ENCODE measurements around the gene HPRT1.

Gene HPRT1

GRCh38 chrX:134431894-134432293 lies 28.1 kb upstream of the HPRT1 start:
- H3K4me2 ChIP-seq (ENCODE audit: low read depth, low read length, poor library complexity, severe bottlenecking): no peak overlapping the region

GRCh38 chrX:134435894-134436293 lies 24.1 kb upstream of the HPRT1 start:
- H3K36me3 ChIP-seq (ENCODE audit: insufficient read depth, low read length): no peaks in the 10 kb centered on the region; the same call in 1 of the 2 replicates
- no peaks in the 10 kb centered on the region for H3F3A ChIP-seq (ENCODE audit: low read depth)
- H2AFZ ChIP-seq (ENCODE audit: low read length): no peak overlapping the region
- H3K79me2 ChIP-seq (ENCODE audit: insufficient read depth, low read length): no peaks in the 10 kb centered on the region
- H4K20me1 ChIP-seq (ENCODE audit: insufficient read depth, low read length, poor library complexity, severe bottlenecking): no peaks in the 10 kb centered on the region
- H3K9me3 ChIP-seq (ENCODE audit: insufficient read depth, low read depth, low read length): no peaks in the 10 kb centered on the region
- H3K4me2 ChIP-seq (ENCODE audit: low read depth, low read length, poor library complexity, severe bottlenecking): no peak overlapping the region
- H3K9me2 ChIP-seq (replicated peaks; ENCODE audit: low read depth, low read length): no peaks in the 10 kb centered on the region
- TF ChIP-seq EZH2phosphoT487 (IDR thresholded peaks at IDR 0.05; ENCODE audit: borderline replicate concordance) (no peak), CTCF (conservative IDR thresholded peaks at IDR 0.05; ENCODE audit: low read length) (no peak)
- H3K4me1 ChIP-seq (ENCODE audit: insufficient read depth, low read length, poor library complexity, severe bottlenecking): no peaks in the 10 kb centered on the region
- H3K9ac ChIP-seq (ENCODE audit: low read depth, low read length, poor library complexity, severe bottlenecking): no peak overlapping the region
- no peak overlapping the region for H3K4me3 ChIP-seq (ENCODE audit: low read length, poor library complexity, severe bottlenecking)
- H3K27me3 ChIP-seq (ENCODE audit: insufficient read depth, low read length, poor library complexity, severe bottlenecking): no peaks in the 10 kb centered on the region

More at GRCh38 chrX:134431894-134432293, 28.1 kb upstream of the HPRT1 start:
- no peaks in the 10 kb centered on the region for H3K27me3 ChIP-seq (ENCODE audit: insufficient read depth, low read length, poor library complexity, severe bottlenecking)
- H3K36me3 ChIP-seq (ENCODE audit: insufficient read depth, low read length): peaks cover 27% of the 10 kb centered on the region; the same call in 1 of the 2 replicates
- no peak overlapping the region for H3K4me3 ChIP-seq (ENCODE audit: low read length, poor library complexity, severe bottlenecking)
- no peaks in the 10 kb centered on the region for H3K9me3 ChIP-seq (ENCODE audit: insufficient read depth, low read depth, low read length)
- no peaks in the 10 kb centered on the region for H4K20me1 ChIP-seq (ENCODE audit: insufficient read depth, low read length, poor library complexity, severe bottlenecking)
- no peaks in the 10 kb centered on the region for H3F3A ChIP-seq (ENCODE audit: low read depth)
- no peaks in the 10 kb centered on the region for H3K79me2 ChIP-seq (ENCODE audit: insufficient read depth, low read length)
- TF ChIP-seq CTCF (conservative IDR thresholded peaks at IDR 0.05; ENCODE audit: low read length): no peak
- TF ChIP-seq EZH2phosphoT487 (IDR thresholded peaks at IDR 0.05; ENCODE audit: borderline replicate concordance): no peak
- no peak overlapping the region for H3K9ac ChIP-seq (ENCODE audit: low read depth, low read length, poor library complexity, severe bottlenecking)
- H3K4me1 ChIP-seq (ENCODE audit: insufficient read depth, low read length, poor library complexity, severe bottlenecking): no peaks in the 10 kb centered on the region
- no peak overlapping the region for H2AFZ ChIP-seq (ENCODE audit: low read length)
- no peaks in the 10 kb centered on the region for H3K9me2 ChIP-seq (replicated peaks; ENCODE audit: low read depth, low read length)

DNA sequence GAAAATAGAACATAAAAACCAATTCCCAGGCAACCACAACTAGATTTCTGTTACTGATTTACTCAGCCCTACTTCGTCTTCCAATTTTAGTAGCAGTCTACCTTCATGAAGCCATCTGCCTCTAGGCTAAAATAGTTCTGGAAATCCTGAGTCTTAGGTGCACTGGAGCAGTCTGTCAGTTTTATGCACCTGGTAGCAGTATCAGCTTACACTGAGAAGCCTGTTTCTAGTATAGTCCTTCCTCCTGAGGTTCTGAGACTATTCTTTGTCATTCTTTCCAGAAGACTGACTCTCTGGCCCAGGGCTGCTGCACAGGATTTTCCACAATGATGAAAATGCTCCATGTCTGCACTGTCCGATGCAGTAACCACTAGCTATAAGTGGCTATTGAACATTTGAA lies 16.9 kb upstream of the HPRT1 start:
- H3K9me2 ChIP-seq (replicated peaks; ENCODE audit: low read depth, low read length): no peaks in the 10 kb centered on the region
- H3K27me3 ChIP-seq (ENCODE audit: insufficient read depth, low read length, poor library complexity, severe bottlenecking): no peaks in the 10 kb centered on the region
- TF ChIP-seq EZH2phosphoT487 (IDR thresholded peaks at IDR 0.05; ENCODE audit: borderline replicate concordance) (no peak), CTCF (conservative IDR thresholded peaks at IDR 0.05; ENCODE audit: low read length) (no peak)
- H3F3A ChIP-seq (ENCODE audit: low read depth): no peaks in the 10 kb centered on the region
- H2AFZ ChIP-seq (ENCODE audit: low read length): no peak overlapping the region
- no peaks in the 10 kb centered on the region for H3K4me1 ChIP-seq (ENCODE audit: insufficient read depth, low read length, poor library complexity, severe bottlenecking)
- no peak overlapping the region for H3K9ac ChIP-seq (ENCODE audit: low read depth, low read length, poor library complexity, severe bottlenecking)
- no peaks in the 10 kb centered on the region for H3K36me3 ChIP-seq (ENCODE audit: insufficient read depth, low read length)
- H3K4me2 ChIP-seq (ENCODE audit: low read depth, low read length, poor library complexity, severe bottlenecking): no peak overlapping the region
- H3K79me2 ChIP-seq (ENCODE audit: insufficient read depth, low read length): no peaks in the 10 kb centered on the region
- H3K9me3 ChIP-seq (ENCODE audit: insufficient read depth, low read depth, low read length): no peaks in the 10 kb centered on the region
- no peaks in the 10 kb centered on the region for H4K20me1 ChIP-seq (ENCODE audit: insufficient read depth, low read length, poor library complexity, severe bottlenecking)
- no peak overlapping the region for H3K4me3 ChIP-seq (ENCODE audit: low read length, poor library complexity, severe bottlenecking)
